IMR-90 (cell line): ENCODE results near the gene PLCB4. TPM values are rescaled to one million over a fixed set of nuclear protein-coding genes. Genes with fewer than 3 reads are reported as not detected.

Experiments
- ATAC-seq: fragments of 200-7000 bp; cut with Tn5 transposase; 2 replicates; pipeline ENCODE4 v1.9.1; 2020; ENCODE audit warnings: low read depth, mild to moderate bottlenecking, moderate library complexity
- BruUV-seq: library from RNA; stranded (reverse); fragments of 400-500 nt; replicated peaks from 2 replicates; lab custom pipeline; 2021; lab: Mats Ljungman, UMichigan
- CTCF ChIA-PET: fragments of 300-600 bp; formaldehyde crosslinking; extraction: SDS; loops from one replicate; lab custom pipeline; 2021; ENCODE audit warnings: antibody characterized with exemption; lab: Yijun Ruan, JAX
- POLR2A ChIA-PET: fragments of 300-600 bp; sonication (Branson Sonifier 250); formaldehyde crosslinking; loops from one replicate; lab custom pipeline; 2022; ENCODE audit warnings: antibody characterized with exemption; ENCODE audit not compliant: unreplicated experiment; lab: Charles Lee
- DNase-seq: peaks from one replicate; pipeline ENCODE4 v3.0.0; 2013
- H2AFZ ChIP-seq: replicated peaks from 2 replicates; pipeline ENCODE3; 2013; ENCODE audit warnings: low read length, mild to moderate bottlenecking; ENCODE audit not compliant: poor library complexity
- H2AK5ac ChIP-seq: 2 replicates; pipeline ENCODE4 v1.6.1; 2013; ENCODE audit warnings: low read depth, low read length, inconsistent platforms
- H2AK9ac ChIP-seq: replicated peaks from 2 replicates; pipeline ENCODE3; 2013; ENCODE audit warnings: mild to moderate bottlenecking, low read depth, low read length, moderate library complexity; ENCODE audit not compliant: poor library complexity
- H2BK120ac ChIP-seq: 2 replicates; pipeline ENCODE4 v1.6.1; 2013; ENCODE audit warnings: low read depth, low read length, inconsistent platforms
- H2BK15ac ChIP-seq: 3 replicates; pipeline ENCODE4 v1.6.1; 2013; ENCODE audit warnings: low read depth, low read length, inconsistent platforms
- H2BK20ac ChIP-seq: 2 replicates; pipeline ENCODE4 v1.6.1; 2013; ENCODE audit warnings: low read depth, mild to moderate bottlenecking, inconsistent platforms, low read length, moderate library complexity
- H2BK5ac ChIP-seq: 2 replicates; pipeline ENCODE4 v1.6.1; 2013; ENCODE audit warnings: mild to moderate bottlenecking, low read depth, low read length, inconsistent platforms; ENCODE audit not compliant: poor library complexity, severe bottlenecking
- H3K14ac ChIP-seq: replicated peaks from 2 replicates; pipeline ENCODE4 v1.6.1; 2013; ENCODE audit warnings: low read depth, low read length, inconsistent platforms
- H3K18ac ChIP-seq: 2 replicates; pipeline ENCODE4 v1.6.1; 2013; ENCODE audit warnings: low read depth, low read length, control low read depth
- H3K23ac ChIP-seq: 2 replicates; pipeline ENCODE4 v1.6.1; 2013; ENCODE audit warnings: low read depth, low read length, inconsistent platforms
- H3K27ac ChIP-seq: 2 replicates; pipeline ENCODE4 v1.5.1; 2013; ENCODE audit warnings: mild to moderate bottlenecking, control low read depth, low read length; ENCODE audit not compliant: insufficient read depth
- H3K27me3 ChIP-seq: 2 replicates; pipeline ENCODE4 v1.6.1; 2013; ENCODE audit warnings: low read length; ENCODE audit not compliant: control insufficient read depth, insufficient read depth
- H3K36me3 ChIP-seq: 2 replicates; pipeline ENCODE4 v1.6.1; 2013; ENCODE audit warnings: low read length, mixed read lengths; ENCODE audit not compliant: control insufficient read depth, insufficient read depth
- H3K4ac ChIP-seq: 2 replicates; pipeline ENCODE4 v1.6.1; 2013; ENCODE audit warnings: low read depth, low read length, inconsistent platforms
- H3K4me1 ChIP-seq: 2 replicates; pipeline ENCODE4 v1.6.1; 2013; ENCODE audit warnings: low read length, mixed read lengths; ENCODE audit not compliant: control insufficient read depth, insufficient read depth
- H3K4me2 ChIP-seq: 2 replicates; pipeline ENCODE4 v1.6.1; 2013; ENCODE audit warnings: low read depth, mild to moderate bottlenecking, control low read depth, low read length, moderate library complexity
- H3K4me3 ChIP-seq: 2 replicates; pipeline ENCODE4 v1.5.1; 2013; ENCODE audit warnings: low read depth, mild to moderate bottlenecking, control low read depth, low read length, moderate library complexity; ENCODE audit not compliant: insufficient read depth
- H3K56ac ChIP-seq: 2 replicates; pipeline ENCODE4 v1.6.1; 2013; ENCODE audit warnings: low read length, inconsistent platforms; ENCODE audit not compliant: insufficient read depth; ENCODE audit errors: extremely low read depth
- H3K79me1 ChIP-seq, 2 experiments: 2 replicates each; pipeline ENCODE4 v1.6.1; 2013; ENCODE audit warnings: low read length in 2 of 2, inconsistent platforms in 1 of 2, low read depth in 1 of 2
- H3K9ac ChIP-seq: 2 replicates; pipeline ENCODE4 v1.6.1; 2013; ENCODE audit warnings: low read depth, low read length, control low read depth
- H3K9me1 ChIP-seq: 2 replicates; pipeline ENCODE4 v1.6.1; 2013; ENCODE audit warnings: low read length, inconsistent platforms; ENCODE audit not compliant: insufficient read depth
- H3K9me3 ChIP-seq: 2 replicates; pipeline ENCODE4 v1.6.1; 2013; ENCODE audit warnings: low read length; ENCODE audit not compliant: control insufficient read depth, insufficient read depth
- H4K20me1 ChIP-seq: 2 replicates; pipeline ENCODE4 v1.6.1; 2013; ENCODE audit warnings: low read length, inconsistent platforms; ENCODE audit not compliant: insufficient read depth
- H4K5ac ChIP-seq: 2 replicates; pipeline ENCODE4 v1.6.1; 2013; ENCODE audit warnings: mild to moderate bottlenecking, low read depth, low read length, control low read depth
- H4K8ac ChIP-seq, 2 experiments: 2 replicates each; pipeline ENCODE4 v1.6.1; 2013; ENCODE audit warnings: low read depth in 2 of 2, low read length in 2 of 2, control low read depth in 1 of 2, inconsistent platforms in 1 of 2
- H4K91ac ChIP-seq: 2 replicates; pipeline ENCODE4 v1.6.1; 2013; ENCODE audit warnings: low read depth, low read length, inconsistent platforms; ENCODE audit not compliant: insufficient read depth
- CEBPB ChIP-seq: IDR thresholded peaks from 2 replicates; pipeline ENCODE4 v1.6.1; 2012; ENCODE audit warnings: low read depth, low read length, improper control_type of control experiment
- FOS ChIP-seq: fragments of 150-350 bp; IDR thresholded peaks from 2 replicates; pipeline ENCODE4 v1.6.1; 2016; ENCODE audit warnings: low read depth, low read length
- RCOR1 ChIP-seq: IDR thresholded peaks from 2 replicates; pipeline ENCODE4 v1.6.1; 2012; ENCODE audit warnings: mild to moderate bottlenecking, low read length, improper control_type of control experiment; ENCODE audit not compliant: insufficient replicate concordance
- WGBS, 2 experiments: methylation state at CpG; one replicate each; pipeline versions ENCODE4 v1.1.5 to v1.1.7; 2013; ENCODE audit warnings: missing lambda C conversion rate in 2 of 2; ENCODE audit not compliant: insufficient read length in 1 of 2; ENCODE audit errors: extremely low coverage in 2 of 2; 5-methylcytosine and 5-hydroxymethylcytosine counted together
- dilution Hi-C: fragments of 300-500 bp; cut with HindIII; formaldehyde crosslinking; loops from one replicate; pipeline ENCODE4 v1.14.3; 2018; ENCODE audit warnings: low sequenced_read_pairs; ENCODE audit not compliant: unreplicated experiment
- in situ Hi-C: fragments of 300-500 bp; cut with MboI; formaldehyde crosslinking; loops from 3 replicates; pipeline ENCODE4 v1.14.3; 2019; ENCODE audit warnings: low sequenced_read_pairs, inconsistent platforms, mixed read lengths
- intact Hi-C: fragments of 100-400 bp; cut with micrococcal nuclease; formaldehyde crosslinking; loops from 2 replicates; pipeline ENCODE4 v1.10.0; 2022
- polyA plus RNA-seq, 3 experiments: library from polyadenylated mRNA; depleted of rRNA; stranded (reverse); fragments of >200 nt; gene quantifications; 2 replicates each; pipeline ENCODE4 v1.2.3, GENCODE V29; 2012; ENCODE audit warnings: low replicate concordance in 1 of 3
- total RNA-seq: library from RNA; depleted of rRNA; stranded (reverse); fragments of >200 nt; gene quantifications from 2 replicates; pipeline ENCODE4 v1.2.3, GENCODE V29; 2012
- TF ChIP-seq, protein P1 (sequence below): fragments of 150-350 bp; IDR thresholded peaks from 2 replicates; pipeline ENCODE4 v1.6.1; 2016; ENCODE audit warnings: low read depth, mild to moderate bottlenecking, low read length, moderate library complexity, borderline replicate concordance

The PLCB4 gene
- total and polyA plus RNA-seq, 2 of the 4 experiments (the other 2 are of a cell fraction): 12.5 to 24.0 TPM

DNA sequence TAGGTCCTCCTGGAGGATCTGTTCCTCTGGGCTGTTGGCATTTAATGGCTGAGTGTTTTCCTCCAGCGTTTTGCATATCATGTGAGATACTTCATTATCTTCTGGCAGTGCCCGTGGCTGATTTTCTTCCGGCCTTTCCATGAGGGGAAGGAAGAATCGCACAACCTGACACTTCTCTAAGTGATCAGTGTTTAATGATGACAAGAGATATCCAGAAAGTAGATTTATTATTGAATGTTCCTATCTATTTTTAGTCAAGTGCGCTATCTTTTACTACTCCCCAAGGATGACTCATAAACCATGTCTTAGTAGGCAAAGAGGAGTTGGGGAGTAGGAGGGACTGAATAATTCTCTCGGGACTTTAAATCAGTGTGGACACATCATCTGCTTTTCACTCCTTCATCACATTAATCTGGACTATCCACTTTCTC is 149.7 kb downstream of the PLCB4 start:
- H3K56ac ChIP-seq: no peak overlapping the region
- peaks cover 18% of the 10 kb centered on the region; the same call in 1 of the 2 replicates for H4K20me1 ChIP-seq
- peaks cover 13% of the 10 kb centered on the region for H3K4me1 ChIP-seq
- H3K36me3 ChIP-seq: no peaks in the 10 kb centered on the region; the same call in 1 of the 2 replicates
- H3K27me3 ChIP-seq: no peaks in the 10 kb centered on the region
- ATAC-seq (peak; percentile 64), DNase-seq (peak; percentile 69)
- no peaks in the 10 kb centered on the region for H3K9me3 ChIP-seq
- TF ChIP-seq, protein P1, sequence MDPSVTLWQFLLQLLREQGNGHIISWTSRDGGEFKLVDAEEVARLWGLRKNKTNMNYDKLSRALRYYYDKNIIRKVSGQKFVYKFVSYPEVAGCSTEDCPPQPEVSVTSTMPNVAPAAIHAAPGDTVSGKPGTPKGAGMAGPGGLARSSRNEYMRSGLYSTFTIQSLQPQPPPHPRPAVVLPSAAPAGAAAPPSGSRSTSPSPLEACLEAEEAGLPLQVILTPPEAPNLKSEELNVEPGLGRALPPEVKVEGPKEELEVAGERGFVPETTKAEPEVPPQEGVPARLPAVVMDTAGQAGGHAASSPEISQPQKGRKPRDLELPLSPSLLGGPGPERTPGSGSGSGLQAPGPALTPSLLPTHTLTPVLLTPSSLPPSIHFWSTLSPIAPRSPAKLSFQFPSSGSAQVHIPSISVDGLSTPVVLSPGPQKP: no peak
- TF ChIP-seq RCOR1: no peak
- no peak for TF ChIP-seq CEBPB
- peak; percentile 77 for TF ChIP-seq FOS
- H3K4me2 ChIP-seq: peak overlapping the region; percentile 42; the same call in 1 of the 2 replicates
- no peak overlapping the region for H2AFZ ChIP-seq
- H2AK5ac ChIP-seq: no peak overlapping the region
- peaks cover 13 to 64% of the 10 kb centered on the region in 2 experiments for H3K79me1 ChIP-seq
- no peak overlapping the region for H3K4me3 ChIP-seq
- POLR2A ChIA-PET: no interaction called here
- H2BK15ac ChIP-seq: no peak overlapping the region
- CTCF ChIA-PET: no interaction called here
- H3K4ac ChIP-seq: peak overlapping the region; percentile 22; the same call in 1 of the 2 replicates
- WGBS, 2 experiments: no CpG with 5 or more reads among the region's 6 CpGs
- dilution Hi-C loops: no loop called here
- H4K5ac ChIP-seq: no peak overlapping the region
- no peak overlapping the region for H4K91ac ChIP-seq
- in situ Hi-C loops: no loop called here
- intact Hi-C loops: loop anchor here (5.0 kb wide), 1 partner anchor 151 kb away; the partner anchor contains the start of gene PLCB4
- no peak overlapping the region for H4K8ac ChIP-seq
- H2BK5ac ChIP-seq: peak overlapping the region; percentile 29
- H3K14ac ChIP-seq: 0 out of 2 replicates have a peak overlapping the region, but pooled peaks have one; percentile 59
- H3K23ac ChIP-seq: no peak overlapping the region
- no peak overlapping the region for H2BK120ac ChIP-seq
- no peak overlapping the region for H2BK20ac ChIP-seq
- H3K9me1 ChIP-seq: peaks cover 18% of the 10 kb centered on the region
- BruUV-seq: no TSS peak
- H3K9ac ChIP-seq: no peak overlapping the region
- H3K27ac ChIP-seq: no peak overlapping the region
- no peak overlapping the region for H2AK9ac ChIP-seq
- no peak overlapping the region; the same call in 1 of the 2 replicates for H3K18ac ChIP-seq
